PC-3 (cell line): Measurements from ENCODE around the gene MGAT2.

Experiments
- CTCF ChIP-seq: fragments of 300-600 bp; sonication (generic); conservative IDR thresholded peaks from 2 replicates; pipeline ENCODE4 v1.5.1; 2017; ENCODE audit warnings: antibody characterized with exemption, low read depth, mild to moderate bottlenecking, low read length
- EZH2 ChIP-seq: fragments of 300-600 bp; sonication (generic); IDR thresholded peaks from one replicate; pipeline ENCODE4 v1.6.1; 2017; ENCODE audit warnings: antibody characterized with exemption, mild to moderate bottlenecking, low read length; ENCODE audit not compliant: unreplicated experiment
- EZH2phosphoT487 ChIP-seq: fragments of 300-600 bp; sonication (generic); IDR thresholded peaks from 2 replicates; pipeline ENCODE4 v1.6.1; 2018; ENCODE audit warnings: mild to moderate bottlenecking, antibody characterized with exemption, low read length, borderline replicate concordance

GRCh38 chr14:49636866-49637265 lies 16.3 kb downstream of the MGAT2 start:
- no peak for TF ChIP-seq CTCF
- TF ChIP-seq EZH2: no peak
- TF ChIP-seq EZH2phosphoT487: no peak
